Testis (tissue), 3 donors: ENCODE measurements around the gene IL17RB. TPM values are rescaled to one million over a fixed set of nuclear protein-coding genes. Genes with fewer than 3 reads are reported as not detected.
A peak's percentile ranks its signal among the peaks of the same experiment; 100 is the strongest.

Experiments used
- DNase-seq: peaks from one replicate; pipeline ENCODE4 v3.0.0-alpha.2; 2019
- H3K27ac ChIP-seq, 2 donors: fragments of 200-600 bp; sonication (generic); one replicate each; pipeline ENCODE4 v1.5.1; 2019
- H3K27me3 ChIP-seq: fragments of 200-600 bp; sonication (generic); one replicate; pipeline ENCODE4 v1.5.1; 2019
- H3K36me3 ChIP-seq: fragments of 200-600 bp; sonication (generic); one replicate; pipeline ENCODE4 v1.5.1; 2017; ENCODE audit warnings: low read depth; ENCODE audit errors: missing control alignments
- H3K4me1 ChIP-seq: fragments of 200-600 bp; sonication (generic); one replicate; pipeline ENCODE4 v1.5.1; 2019
- H3K4me3 ChIP-seq, 2 donors: fragments of 200-600 bp; sonication (generic); one replicate each; pipeline ENCODE4 v1.5.1; 2017 to 2019
- H3K9me3 ChIP-seq: fragments of 200-600 bp; sonication (generic); one replicate; pipeline ENCODE4 v1.5.1; 2017
- CTCF ChIP-seq, 3 experiments: fragments of 450-650 bp in 2 of 3; fragments of 200-600 bp in 1 of 3; sonication (generic) in 1 of 3; IDR thresholded peaks; one replicate each; pipeline ENCODE4 v1.5.1; 2016 to 2019; ENCODE audit warnings: antibody characterized with exemption in 3 of 3, mild to moderate bottlenecking in 2 of 3, moderate library complexity in 1 of 3
- POLR2A ChIP-seq: fragments of 450-650 bp; IDR thresholded peaks from one replicate; pipeline ENCODE4 v1.6.1; 2017; ENCODE audit warnings: antibody characterized with exemption, mild to moderate bottlenecking, moderate library complexity
- WGBS, 2 donors: methylation state at CpG; one replicate each; pipeline ENCODE4 v1.1.5; 2018; 5-methylcytosine and 5-hydroxymethylcytosine counted together
- intact Hi-C: fragments of 100-400 bp; cut with DNase I; formaldehyde crosslinking; loops from one replicate; pipeline ENCODE4 v1.15.1; 2023; ENCODE audit warnings: low total_unique reads
- polyA plus RNA-seq: library from polyadenylated mRNA; stranded (reverse); fragments of 350-450 nt; fragmentation: Illumina TruSeq; extraction: RNeasy Lipid Tissue Mini Kit (QIAGEN cat#74804); gene quantifications from one replicate; pipeline ENCODE4 v1.2.3, GENCODE V29; 2014; ENCODE audit warnings: low read depth, low replicate concordance; ENCODE audit not compliant: insufficient read depth
- total RNA-seq, 2 donors: library from RNA; depleted of rRNA; stranded (reverse); fragments of >200 nt; gene quantifications; one replicate each; pipeline ENCODE4 v1.2.3, GENCODE V29; 2016

The IL17RB gene
- total and polyA plus RNA-seq, 3 donors from 2014 or later, result 5.8 to 17.5 (median 9.5) TPM

- Histone ChIP-seq H3K4me1 (peaks cover 9% of the 10 kb centered on the region), H3K4me3 (no peak overlapping the region), H3K36me3 (no peaks in the 10 kb centered on the region), H3K9me3 (no peaks in the 10 kb centered on the region), H3K27me3 (no peaks in the 10 kb centered on the region), H3K27ac (no peak overlapping the region)
- TF ChIP-seq CTCF (IDR thresholded peaks at IDR 0.05), result no peak
- no peak for TF ChIP-seq POLR2A
- no peak for DNase-seq
- intact Hi-C loops, result no loop called here
- WGBS, 2 donors, result 91 to 95% methylated on average over 5 to 7 of the region's 7 CpGs
Measured at GRCh38 chr3:53849916-53850315, 3.5 kb downstream of the IL17RB start.

- TF ChIP-seq CTCF (IDR thresholded peaks at IDR 0.05), result no peak
- no peak for TF ChIP-seq POLR2A
- H3K27me3 ChIP-seq, result no peaks in the 10 kb centered on the region
- peaks cover 9% of the 10 kb centered on the region for H3K4me1 ChIP-seq
- DNase-seq, result no peak
- no peaks in the 10 kb centered on the region for H3K36me3 ChIP-seq
- no peak overlapping the region for H3K27ac ChIP-seq
- H3K9me3 ChIP-seq, result no peaks in the 10 kb centered on the region
- intact Hi-C loops, result no loop called here
- WGBS, 2 donors, result 75% methylated on average over 5 of the region's 5 CpGs
- H3K4me3 ChIP-seq, result no peak overlapping the region
Measured at GRCh38 chr3:53850895-53851294, 4.5 kb downstream of the IL17RB start.

GRCh38 chr3:53856964-53857363 is 10.6 kb downstream of the IL17RB start:
- intact Hi-C loops, result no loop called here
- 75 to 78% methylated on average over 7 of the region's 7 CpGs for WGBS, 2 donors
- no peaks in the 10 kb centered on the region for H3K27me3 ChIP-seq

GRCh38 chr3:53858096-53858741 is 11.9 kb downstream of the IL17RB start:
- Histone ChIP-seq H3K27me3 (no peaks in the 10 kb centered on the region), H3K4me3 (no peak overlapping the region), H3K36me3 (no peaks in the 10 kb centered on the region), H3K4me1 (no peaks in the 10 kb centered on the region), H3K9me3 (no peaks in the 10 kb centered on the region), H3K27ac (peak overlapping the region; percentile 35 to 60)
- whole genome bisulfite sequencing, 2 donors, result 80 to 89% methylated on average over 7 of the region's 7 CpGs
- DNase-seq, result no peak
- TF ChIP-seq POLR2A (no peak), CTCF (IDR thresholded peaks at IDR 0.05) (no peak)
- intact Hi-C loops, result no loop called here

More at GRCh38 chr3:53856964-53857363, 10.6 kb downstream of the IL17RB start:
- no peaks in the 10 kb centered on the region for H3K4me1 ChIP-seq
- H3K27ac ChIP-seq, result peak overlapping the region in 1 of 2 donors; percentile 53
- no peak for DNase-seq
- TF ChIP-seq CTCF (IDR thresholded peaks at IDR 0.05) (no peak), POLR2A (no peak)
- H3K36me3 ChIP-seq, result no peaks in the 10 kb centered on the region
- H3K4me3 ChIP-seq, result no peak overlapping the region
- H3K9me3 ChIP-seq, result no peaks in the 10 kb centered on the region

GRCh38 chr3:53859178-53859577 is 12.8 kb downstream of the IL17RB start:
- Histone ChIP-seq H3K27me3 (no peaks in the 10 kb centered on the region), H3K9me3 (no peaks in the 10 kb centered on the region), H3K4me3 (no peak overlapping the region), H3K36me3 (no peaks in the 10 kb centered on the region), H3K27ac (peak overlapping the region in 1 of 2 donors; percentile 60), H3K4me1 (no peaks in the 10 kb centered on the region)
- TF ChIP-seq CTCF (IDR thresholded peaks at IDR 0.05), result no peak
- TF ChIP-seq POLR2A, result no peak
- no peak for DNase-seq
- 73 to 84% methylated on average over 5 to 6 of the region's 6 CpGs for WGBS, 2 donors
- intact Hi-C loops, result no loop called here
